HCT116 (cell line): Measurements from ENCODE around the gene BAIAP2L1.

Source experiments
- CTCF ChIP-seq, 3 experiments: fragments of 200-600 bp in 1 of 3; sonication (generic) in 1 of 3; IDR thresholded peaks in 2 of 3; conservative IDR thresholded peaks in 1 of 3; 2 replicates each; pipeline ENCODE4 v1.5.1; 2012 to 2017; ENCODE audit warnings: low read depth in 2 of 3, low read length in 2 of 3, antibody characterized with exemption in 1 of 3, borderline replicate concordance in 1 of 3, control low read depth in 1 of 3, mild to moderate bottlenecking in 1 of 3, mixed read lengths in 1 of 3, mixed run types in 1 of 3, moderate library complexity in 1 of 3; ENCODE audit not compliant: insufficient read depth in 1 of 3
- MAX ChIP-seq: IDR thresholded peaks from 2 replicates; pipeline ENCODE4 v1.6.1; 2012
- POLR2A ChIP-seq: IDR thresholded peaks from 2 replicates; pipeline ENCODE4 v1.7.0; 2011; ENCODE audit warnings: borderline replicate concordance; ENCODE audit not compliant: insufficient read depth, insufficient read length; ENCODE audit errors: extremely low read depth
- POLR2AphosphoS5 ChIP-seq: IDR thresholded peaks from 2 replicates; pipeline ENCODE4 v1.6.1; 2011; ENCODE audit warnings: mild to moderate bottlenecking, low read depth, low read length, moderate library complexity
- RAD21 ChIP-seq: IDR thresholded peaks from 2 replicates; pipeline ENCODE4 v1.6.1; 2012; ENCODE audit warnings: low read depth, mild to moderate bottlenecking
- REST ChIP-seq: IDR thresholded peaks from 2 replicates; pipeline ENCODE4 v1.6.1; 2012; ENCODE audit warnings: low read depth
- SP1 ChIP-seq: IDR thresholded peaks from 2 replicates; pipeline ENCODE4 v1.6.1; 2012; ENCODE audit warnings: low read depth
- SRF ChIP-seq: IDR thresholded peaks from 2 replicates; pipeline ENCODE4 v1.6.1; 2012; ENCODE audit warnings: low read depth
- YY1 ChIP-seq: IDR thresholded peaks from 2 replicates; pipeline ENCODE4 v1.6.1; 2011; ENCODE audit warnings: low read length, low read depth, moderate library complexity, mild to moderate bottlenecking; ENCODE audit not compliant: insufficient replicate concordance; ENCODE audit errors: extremely low read depth
- ZBTB33 ChIP-seq: IDR thresholded peaks from 2 replicates; pipeline ENCODE4 v1.6.1; 2011; ENCODE audit warnings: mild to moderate bottlenecking, low read length, moderate library complexity; ENCODE audit not compliant: insufficient replicate concordance; ENCODE audit errors: extremely low read depth
- ZNF274 ChIP-seq: fragments of 200-500 bp; sonication (Bioruptor generic); IDR thresholded peaks from 2 replicates; pipeline ENCODE4 v1.6.1; 2014; ENCODE audit warnings: mild to moderate bottlenecking, low read depth, low read length, inconsistent platforms

GRCh38 chr7:98329100-98329790, 71.6 kb downstream of the BAIAP2L1 start:
- TF ChIP-seq YY1 (no peak), CTCF (IDR thresholded peaks at IDR 0.05 in 2 of 3, conservative IDR thresholded peaks at IDR 0.05 in 1 of 3; ENCODE audit: borderline replicate concordance in 1 of 3, insufficient read depth in 1 of 3, low read depth in 2 of 3, low read length in 2 of 3) (no peak), MAX (no peak), REST (no peak), RAD21 (no peak), ZNF274 (no peak), ZBTB33 (no peak), SP1 (no peak), POLR2AphosphoS5 (no peak), POLR2A (no peak), SRF (no peak)
